COLO829 (cell line): ENCODE data around the gene SPECC1L.

Source experiments
- DNase-seq: peaks from one replicate; pipeline ENCODE4 v3.0.0; 2012; ENCODE audit warnings: low spot score

The SPECC1L gene

GRCh38 chr22:24400726-24401596 is 130.3 kb downstream of the SPECC1L start:
- no peak for DNase-seq

- no peak for DNase-seq
These were observed 131.3 kb downstream of the SPECC1L start for GRCh38 chr22:24401931-24402367.

- DNase-seq: peak; percentile 82
These were observed 132.0 kb downstream of the SPECC1L start for GRCh38 chr22:24402460-24403192.

- DNase-seq: no peak
These were observed 132.7 kb downstream of the SPECC1L start for GRCh38 chr22:24403346-24403745.

- DNase-seq: no peak
These were observed 134.1 kb downstream of the SPECC1L start for GRCh38 chr22:24404561-24405275.

GRCh38 chr22:24405631-24406321 is 135.1 kb downstream of the SPECC1L start:
- DNase-seq: no peak

GRCh38 chr22:24406322-24407277 is 136.0 kb downstream of the SPECC1L start:
- DNase-seq: no peak

- DNase-seq: no peak
These were observed 136.6 kb downstream of the SPECC1L start for GRCh38 chr22:24407278-24407665.

- DNase-seq: no peak
These were observed 137.3 kb downstream of the SPECC1L start for GRCh38 chr22:24407884-24408283.

- no peak for DNase-seq
These were observed 138.0 kb downstream of the SPECC1L start for GRCh38 chr22:24408630-24409029.

GRCh38 chr22:24409707-24410106 is 139.1 kb downstream of the SPECC1L start:
- DNase-seq: no peak

GRCh38 chr22:24410110-24410856 is 139.7 kb downstream of the SPECC1L start:
- no peak for DNase-seq

- no peak for DNase-seq
These were observed 140.8 kb downstream of the SPECC1L start for GRCh38 chr22:24411256-24412004.

GRCh38 chr22:24412274-24412673 is 141.6 kb downstream of the SPECC1L start:
- no peak for DNase-seq

GRCh38 chr22:24413271-24413670 is 142.6 kb downstream of the SPECC1L start:
- no peak for DNase-seq

- DNase-seq: no peak
These were observed 143.2 kb downstream of the SPECC1L start for GRCh38 chr22:24413736-24414385.

GRCh38 chr22:24414523-24414922 is 143.9 kb downstream of the SPECC1L start:
- no peak for DNase-seq
